Measurements from ENCODE around the gene TCTA. TPM values are rescaled to one million over a fixed set of nuclear protein-coding genes. Genes with fewer than 3 reads are reported as not detected.

The TCTA gene
- total RNA-seq, 1 experiment from 2014 or later = 23.7 TPM

DNA sequence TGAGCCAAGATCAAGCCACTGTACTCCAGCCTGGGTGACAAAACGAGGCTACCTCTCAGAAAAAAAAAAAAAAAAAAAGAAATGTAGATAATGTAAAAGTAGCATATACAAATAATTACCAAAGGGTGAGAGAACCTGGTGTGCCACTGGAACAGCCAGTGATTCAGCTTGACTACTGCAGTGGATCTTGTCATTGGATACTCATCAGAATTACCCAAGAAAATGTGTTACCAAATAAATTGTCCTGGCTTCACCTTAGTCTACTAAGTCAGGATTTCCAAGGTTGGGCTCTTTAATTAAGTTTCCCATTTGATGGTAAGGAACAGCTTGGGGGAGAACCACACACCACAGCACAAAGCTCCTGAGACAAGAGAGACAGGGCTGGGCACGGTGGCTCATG is 15.4 kb downstream of the TCTA start:
- no peak for DNase-seq
- POLR2A ChIA-PET (ENCODE audit: unreplicated experiment) = no interaction called here
- Histone ChIP-seq H3K79me2 (ENCODE audit: low read length) (no peaks in the 10 kb centered on the region), H3K27ac (ENCODE audit: low read length) (no peak overlapping the region), H4K20me1 (ENCODE audit: low read length) (no peaks in the 10 kb centered on the region), H3K4me2 (ENCODE audit: low read length) (no peak overlapping the region), H3K4me3 (ENCODE audit: low read length) (no peak overlapping the region), H3K9me3 (ENCODE audit: low read length) (no peaks in the 10 kb centered on the region), H2AFZ (ENCODE audit: low read length) (no peak overlapping the region), H3K27me3 (ENCODE audit: low read length) (no peaks in the 10 kb centered on the region), H3F3A (ENCODE audit: low read length, unreplicated experiment) (no peaks in the 10 kb centered on the region), H3K36me3 (ENCODE audit: low read depth, low read length) (no peaks in the 10 kb centered on the region), H3K4me1 (ENCODE audit: insufficient read depth, low read length) (peaks cover 5% of the 10 kb centered on the region; the same call in 1 of the 2 replicates), H3K9ac (ENCODE audit: low read length) (no peak overlapping the region), H3K9me2 (replicated peaks; ENCODE audit: low read length) (no peaks in the 10 kb centered on the region)
- ATAC-seq = no peak
- no TSS peak for BruUV-seq (replicated peaks)
- CTCF ChIA-PET = no interaction called here
- TF ChIP-seq, protein P1, sequence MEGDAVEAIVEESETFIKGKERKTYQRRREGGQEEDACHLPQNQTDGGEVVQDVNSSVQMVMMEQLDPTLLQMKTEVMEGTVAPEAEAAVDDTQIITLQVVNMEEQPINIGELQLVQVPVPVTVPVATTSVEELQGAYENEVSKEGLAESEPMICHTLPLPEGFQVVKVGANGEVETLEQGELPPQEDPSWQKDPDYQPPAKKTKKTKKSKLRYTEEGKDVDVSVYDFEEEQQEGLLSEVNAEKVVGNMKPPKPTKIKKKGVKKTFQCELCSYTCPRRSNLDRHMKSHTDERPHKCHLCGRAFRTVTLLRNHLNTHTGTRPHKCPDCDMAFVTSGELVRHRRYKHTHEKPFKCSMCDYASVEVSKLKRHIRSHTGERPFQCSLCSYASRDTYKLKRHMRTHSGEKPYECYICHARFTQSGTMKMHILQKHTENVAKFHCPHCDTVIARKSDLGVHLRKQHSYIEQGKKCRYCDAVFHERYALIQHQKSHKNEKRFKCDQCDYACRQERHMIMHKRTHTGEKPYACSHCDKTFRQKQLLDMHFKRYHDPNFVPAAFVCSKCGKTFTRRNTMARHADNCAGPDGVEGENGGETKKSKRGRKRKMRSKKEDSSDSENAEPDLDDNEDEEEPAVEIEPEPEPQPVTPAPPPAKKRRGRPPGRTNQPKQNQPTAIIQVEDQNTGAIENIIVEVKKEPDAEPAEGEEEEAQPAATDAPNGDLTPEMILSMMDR (conservative IDR thresholded peaks at IDR 0.05; ENCODE audit: low read depth, low read length) = no peak
- TF ChIP-seq EZH2 (IDR thresholded peaks at IDR 0.05; ENCODE audit: low read length, unreplicated experiment) = no peak
- TF ChIP-seq EZH2phosphoT487 (IDR thresholded peaks at IDR 0.05; ENCODE audit: borderline replicate concordance, low read length) = no peak
- intact Hi-C loops (cut with micrococcal nuclease) = no loop called here

DNA sequence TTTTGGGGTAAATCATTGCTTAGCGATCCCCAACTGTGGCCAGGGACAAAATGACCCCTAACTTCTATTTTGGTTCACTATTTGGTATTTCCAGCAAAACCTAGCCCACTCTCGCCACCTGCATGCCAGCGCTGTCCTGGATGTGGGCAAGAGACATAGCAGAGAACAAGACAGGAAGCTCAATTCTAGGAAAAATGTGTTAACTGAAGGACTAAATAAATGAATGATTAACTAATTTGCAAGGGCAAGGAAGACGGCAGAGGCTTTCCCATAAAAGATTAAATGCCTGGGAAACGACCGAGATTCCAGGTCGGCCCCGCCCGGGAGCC is 16.5 kb downstream of the TCTA start:
- Histone ChIP-seq H3F3A (ENCODE audit: low read length, unreplicated experiment) (no peaks in the 10 kb centered on the region), H3K9ac (ENCODE audit: low read length) (peak overlapping the region; percentile 85), H3K27me3 (ENCODE audit: low read length) (no peaks in the 10 kb centered on the region), H4K20me1 (ENCODE audit: low read length) (no peaks in the 10 kb centered on the region), H3K9me3 (ENCODE audit: low read length) (no peaks in the 10 kb centered on the region), H3K4me1 (ENCODE audit: insufficient read depth, low read length) (peaks cover 5% of the 10 kb centered on the region; the same call in 1 of the 2 replicates), H3K4me2 (ENCODE audit: low read length) (peak overlapping the region; percentile 80), H3K9me2 (replicated peaks; ENCODE audit: low read length) (no peaks in the 10 kb centered on the region), H3K4me3 (ENCODE audit: low read length) (peak overlapping the region; percentile 72), H3K79me2 (ENCODE audit: low read length) (no peaks in the 10 kb centered on the region), H2AFZ (ENCODE audit: low read length) (peak overlapping the region; percentile 98), H3K36me3 (ENCODE audit: low read depth, low read length) (no peaks in the 10 kb centered on the region), H3K27ac (ENCODE audit: low read length) (no peak overlapping the region)
- DNase-seq (no peak), ATAC-seq (peak; percentile 3; the same call in 1 of the 2 replicates)
- ChIA-PET POLR2A (ENCODE audit: unreplicated experiment) (interaction anchor here (0.6 to 1.0 kb wide), 3 partner anchors 17 to 496 kb away, joined by 3 to 7 read pairs (median 4); partner anchors contain the start of gene RHOA), CTCF (interaction anchor here (1.0 to 1.4 kb wide), 2 partner anchors 20 to 104 kb away, joined by 5 read pairs; no protein-coding TSS in a partner anchor)
- TSS peak; percentile 84 for BruUV-seq (replicated peaks)
- TF ChIP-seq, protein P1 (conservative IDR thresholded peaks at IDR 0.05; ENCODE audit: low read depth, low read length) = no peak
- TF ChIP-seq EZH2phosphoT487 (IDR thresholded peaks at IDR 0.05; ENCODE audit: borderline replicate concordance, low read length) (no peak), EZH2 (IDR thresholded peaks at IDR 0.05; ENCODE audit: low read length, unreplicated experiment) (no peak)
- intact Hi-C loops (cut with micrococcal nuclease) = loop anchor here (1.0 kb wide), 1 partner anchor 41 kb away; no protein-coding TSS in a partner anchor

DNA sequence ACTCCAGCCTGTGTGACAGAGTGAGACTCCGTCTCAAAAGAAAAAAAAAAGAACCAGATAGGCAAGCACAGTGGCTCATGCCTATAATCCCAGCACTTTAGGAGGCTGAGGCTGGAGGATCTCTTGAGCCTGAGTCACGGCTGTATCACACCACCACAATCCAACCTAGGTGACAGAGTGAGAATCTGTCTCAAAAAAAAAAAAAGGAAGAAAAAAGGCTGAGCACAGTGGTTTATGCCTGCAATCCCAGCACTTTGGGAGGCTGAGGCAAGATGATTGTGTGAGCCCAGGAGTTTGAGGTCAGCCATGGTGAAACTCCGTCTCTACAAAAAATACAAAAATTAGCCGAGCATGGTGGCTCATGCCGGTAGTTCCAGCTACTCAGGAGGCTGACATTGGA is 22.5 kb downstream of the TCTA start:
- no peaks in the 10 kb centered on the region for H3K9me2 ChIP-seq (replicated peaks; ENCODE audit: low read length)
- no peak for TF ChIP-seq EZH2 (IDR thresholded peaks at IDR 0.05; ENCODE audit: low read length, unreplicated experiment)
- no peak for TF ChIP-seq EZH2phosphoT487 (IDR thresholded peaks at IDR 0.05; ENCODE audit: borderline replicate concordance, low read length)
- TF ChIP-seq, protein P1 (conservative IDR thresholded peaks at IDR 0.05; ENCODE audit: low read depth, low read length) = no peak
- CTCF ChIA-PET = no interaction called here
- no peak overlapping the region for H3K27ac ChIP-seq (ENCODE audit: low read length)
- intact Hi-C loops (cut with micrococcal nuclease) = no loop called here
- no TSS peak for BruUV-seq (replicated peaks)
- H2AFZ ChIP-seq (ENCODE audit: low read length) = no peak overlapping the region
- no peak overlapping the region for H3K4me2 ChIP-seq (ENCODE audit: low read length)
- no peaks in the 10 kb centered on the region for H3K9me3 ChIP-seq (ENCODE audit: low read length)
- no peaks in the 10 kb centered on the region for H4K20me1 ChIP-seq (ENCODE audit: low read length)
- no peaks in the 10 kb centered on the region for H3K79me2 ChIP-seq (ENCODE audit: low read length)
- H3K4me1 ChIP-seq (ENCODE audit: insufficient read depth, low read length) = no peaks in the 10 kb centered on the region
- POLR2A ChIA-PET (ENCODE audit: unreplicated experiment) = no interaction called here
- no peak overlapping the region for H3K9ac ChIP-seq (ENCODE audit: low read length)
- no peaks in the 10 kb centered on the region for H3K36me3 ChIP-seq (ENCODE audit: low read depth, low read length)
- H3K4me3 ChIP-seq (ENCODE audit: low read length) = no peak overlapping the region
- no peaks in the 10 kb centered on the region for H3F3A ChIP-seq (ENCODE audit: low read length, unreplicated experiment)
- ATAC-seq (no peak), DNase-seq (no peak)
- no peaks in the 10 kb centered on the region for H3K27me3 ChIP-seq (ENCODE audit: low read length)

All from PC-3 (cell line).